ENCODE data around the gene MYADM. TPM values are rescaled to one million over a fixed set of nuclear protein-coding genes. Genes with fewer than 3 reads are reported as not detected.

MYADM gene
- total RNA-seq, 2 experiments from 2014 or later: 46.4 to 54.6 TPM

- CTCF ChIA-PET: no interaction called here
- POLR2A ChIA-PET: no interaction called here
Observed at GRCh38 chr19:53844849-53845246, 22.8 kb upstream of the MYADM start.

DNA sequence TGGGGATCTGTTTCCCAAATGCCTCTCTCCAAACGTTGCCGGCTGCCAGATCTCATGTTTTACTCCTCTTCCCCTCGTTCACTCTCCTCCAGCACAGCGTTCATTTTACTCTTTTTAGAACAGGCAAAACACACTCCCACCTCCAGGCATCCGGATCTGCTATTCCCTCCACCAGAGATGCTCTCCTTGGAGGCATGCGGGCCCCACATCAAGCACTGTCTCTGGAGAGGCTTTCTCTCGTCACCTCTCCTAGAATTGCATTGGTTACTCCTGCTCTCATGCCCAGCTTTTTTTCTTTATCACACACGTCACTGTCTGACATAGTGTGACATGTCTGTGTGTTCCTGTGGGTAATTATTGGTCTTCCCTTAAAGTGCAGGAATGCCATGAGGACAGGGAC, 20.1 kb upstream of the MYADM start:
- ChIA-PET CTCF (interaction anchor here (0.7 to 2.1 kb wide), 3 partner anchors 43 to 176 kb away, joined by 3 to 6 read pairs (median 3); no protein-coding TSS in a partner anchor), POLR2A (no interaction called here)
- Mint-ChIP-seq H3K36me3 (ENCODE audit: low read depth) (no peaks in the 10 kb centered on the region), H3K27ac (no peak overlapping the region), H3K4me1 (peaks cover 4% of the 10 kb centered on the region), H3K27me3 (peaks cover 23% of the 10 kb centered on the region), H3K4me3 (no peak overlapping the region), H3K9me3 (ENCODE audit: low read depth) (no peaks in the 10 kb centered on the region)
- DNase-seq (no peak), ATAC-seq (no peak)
- intact Hi-C loops (cut with DNase I, micrococcal nuclease): no loop called here

More at GRCh38 chr19:53844849-53845246, 22.8 kb upstream of the MYADM start:
- peaks cover 5% of the 10 kb centered on the region for H3K4me1 Mint-ChIP-seq
- peaks cover 17% of the 10 kb centered on the region for H3K27me3 Mint-ChIP-seq
- no peaks in the 10 kb centered on the region for H3K9me3 Mint-ChIP-seq (ENCODE audit: low read depth)
- no peak overlapping the region for H3K4me3 Mint-ChIP-seq
- intact Hi-C loops (cut with DNase I, micrococcal nuclease): no loop called here
- H3K36me3 Mint-ChIP-seq (ENCODE audit: low read depth): no peaks in the 10 kb centered on the region
- ATAC-seq (no peak), DNase-seq (no peak)
- no peak overlapping the region for H3K27ac Mint-ChIP-seq

GRCh38 chr19:53849237-53849676, 18.4 kb upstream of the MYADM start:
- CTCF ChIA-PET: interaction anchor here (0.7 to 2.1 kb wide), 3 partner anchors 9 to 174 kb away, joined by 3 to 6 read pairs (median 3); no protein-coding TSS in a partner anchor
- Mint-ChIP-seq H3K4me1 (peaks cover 4% of the 10 kb centered on the region), H3K9me3 (ENCODE audit: low read depth) (no peaks in the 10 kb centered on the region), H3K36me3 (ENCODE audit: low read depth) (no peaks in the 10 kb centered on the region), H3K27me3 (peaks cover 25% of the 10 kb centered on the region), H3K27ac (no peak overlapping the region), H3K4me3 (no peak overlapping the region)
- DNase-seq (no peak), ATAC-seq (no peak)
- intact Hi-C loops (cut with DNase I, micrococcal nuclease): no loop called here
- POLR2A ChIA-PET: no interaction called here

DNA sequence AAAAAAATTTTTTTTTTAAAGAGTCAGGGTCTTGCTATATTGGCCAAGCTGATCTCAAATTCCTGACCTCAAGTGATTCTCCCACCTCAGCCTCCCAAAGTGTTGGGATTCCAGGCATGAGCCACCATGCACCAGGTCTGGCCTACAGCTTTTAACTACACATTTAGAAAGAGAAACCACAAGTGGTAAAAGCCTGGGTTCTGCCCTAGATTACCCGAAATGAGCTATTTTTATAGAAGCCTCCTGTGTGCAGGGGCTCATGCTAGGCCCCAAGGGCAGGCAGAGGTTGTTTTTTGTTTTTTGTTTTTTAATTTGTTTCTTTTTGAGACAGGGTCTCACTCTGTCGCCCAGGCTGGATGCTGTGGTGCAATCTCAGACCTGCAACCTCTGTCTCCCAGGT, 14.0 kb upstream of the MYADM start:
- no peak overlapping the region for H3K4me3 Mint-ChIP-seq
- no peaks in the 10 kb centered on the region for H3K36me3 Mint-ChIP-seq (ENCODE audit: low read depth)
- peaks cover 4% of the 10 kb centered on the region for H3K4me1 Mint-ChIP-seq
- ChIA-PET POLR2A (interaction anchor here (0.6 kb wide), 1 partner anchor 259 kb away, joined by 5 read pairs; no protein-coding TSS in a partner anchor), CTCF (interaction anchor here (0.6 to 1.5 kb wide), 8 partner anchors 10 to 454 kb away, joined by 3 to 7 read pairs (median 4); no protein-coding TSS in a partner anchor)
- no peak overlapping the region for H3K27ac Mint-ChIP-seq
- no peak for DNase-seq
- H3K27me3 Mint-ChIP-seq: peaks cover 15% of the 10 kb centered on the region
- intact Hi-C loops (cut with DNase I, micrococcal nuclease): loop anchor here (1.0 to 2.0 kb wide), 3 partner anchors 29 to 171 kb away; partner anchors contain the start of gene PRKCG (in 2 of the 2)
- ATAC-seq: peak; percentile 49
- H3K9me3 Mint-ChIP-seq (ENCODE audit: low read depth): no peaks in the 10 kb centered on the region

- Mint-ChIP-seq H3K9me3 (ENCODE audit: low read depth) (no peaks in the 10 kb centered on the region), H3K27ac (no peak overlapping the region), H3K27me3 (no peaks in the 10 kb centered on the region), H3K4me3 (no peak overlapping the region), H3K36me3 (ENCODE audit: low read depth) (peaks cover 2% of the 10 kb centered on the region), H3K4me1 (peaks cover 20% of the 10 kb centered on the region)
- ChIA-PET CTCF (interaction anchor here (1.0 kb wide), 1 partner anchor 11 kb away, joined by 3 read pairs; no protein-coding TSS in a partner anchor), POLR2A (no interaction called here)
- DNase-seq (no peak), ATAC-seq (no peak)
- intact Hi-C loops (cut with DNase I, micrococcal nuclease): loop anchor here in 1 of 2 experiments (10.0 kb wide), 1 partner anchor 1790 kb away; the partner anchor contains the start of gene U2AF2
Observed at GRCh38 chr19:53864308-53864836, 3.3 kb upstream of the MYADM start.

- DNase-seq (no peak), ATAC-seq (no peak)
- H3K36me3 Mint-ChIP-seq (ENCODE audit: low read depth): peaks cover 5% of the 10 kb centered on the region
- H3K4me1 Mint-ChIP-seq: peaks cover 21% of the 10 kb centered on the region
- peak overlapping the region; percentile 72 for H3K27ac Mint-ChIP-seq
- ChIA-PET POLR2A (interaction anchor here (0.6 kb wide), 3 partner anchors 11 to 514 kb away, joined by 3 to 5 read pairs (median 3); no protein-coding TSS in a partner anchor), CTCF (interaction anchor here (1.3 kb wide), 1 partner anchor 16 kb away, joined by 3 read pairs; the partner anchor contains the start of gene PRKCG)
- intact Hi-C loops (cut with DNase I, micrococcal nuclease): loop anchor here (5.0 to 10.0 kb wide), 7 partner anchors 313 to 1789 kb away; partner anchors contain the start of genes LENG9 (in 1 of the 2), TSEN34 (in 1 of the 2), U2AF2 (in 1 of the 2) and ZNF331 (in 1 of the 2)
- H3K4me3 Mint-ChIP-seq: peak overlapping the region; percentile 91
- no peaks in the 10 kb centered on the region for H3K27me3 Mint-ChIP-seq
- H3K9me3 Mint-ChIP-seq (ENCODE audit: low read depth): no peaks in the 10 kb centered on the region
Observed at GRCh38 chr19:53865523-53865917, 2.2 kb upstream of the MYADM start.

DNA sequence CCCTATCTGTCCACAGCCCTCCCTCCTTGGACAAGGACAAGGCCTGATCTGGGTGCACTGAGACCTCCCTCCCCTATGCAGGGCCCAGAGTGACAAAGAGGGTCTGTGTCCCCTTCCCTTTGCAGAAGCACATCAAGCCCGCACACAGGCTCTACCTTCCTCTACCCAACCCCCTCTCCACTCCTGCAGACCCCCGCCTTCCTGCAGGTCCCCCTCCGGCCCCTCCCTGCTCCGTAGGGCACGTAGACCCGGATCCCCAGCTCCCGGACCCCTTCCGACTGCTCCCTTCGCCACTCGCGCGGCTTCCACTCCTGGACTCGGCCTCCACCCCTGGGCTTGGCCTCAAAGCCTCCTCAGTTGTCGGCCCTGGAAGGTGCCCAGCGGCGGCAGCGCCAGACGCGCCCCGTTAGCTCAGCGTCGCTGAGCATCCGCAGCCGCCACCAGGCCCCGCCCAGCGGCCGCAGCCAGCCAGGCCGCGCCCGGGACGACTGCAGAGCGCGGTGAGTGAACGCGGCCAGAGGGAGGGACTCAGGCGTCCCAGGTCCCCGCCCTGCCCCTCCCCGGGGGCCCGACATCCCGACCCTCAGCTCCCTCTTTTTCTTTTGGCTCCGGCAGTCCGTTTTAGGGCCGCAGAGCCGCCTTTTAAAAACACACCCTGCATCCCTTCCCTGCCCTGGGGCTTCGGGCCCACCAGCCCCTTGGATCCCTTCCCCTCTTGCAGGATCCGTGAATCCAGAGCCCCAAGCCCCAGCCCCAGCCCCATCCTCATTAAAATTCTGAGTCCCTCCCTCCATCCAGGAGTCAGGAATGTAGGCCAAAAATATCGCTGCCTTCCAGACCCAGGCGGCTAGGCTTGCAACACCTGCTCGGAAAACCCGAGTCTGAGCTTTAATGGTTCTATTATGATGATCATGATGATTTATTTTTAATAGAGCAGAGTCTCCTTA, 1.5 kb upstream of the MYADM start:
- H3K4me1 Mint-ChIP-seq: peaks cover 27% of the 10 kb centered on the region
- peak overlapping the region; percentile 91 for H3K4me3 Mint-ChIP-seq
- ChIA-PET CTCF (interaction anchor here (1.3 kb wide), 1 partner anchor 16 kb away, joined by 3 read pairs; the partner anchor contains the start of gene PRKCG), POLR2A (interaction anchor here (0.6 kb wide), 3 partner anchors 10 to 514 kb away, joined by 3 to 5 read pairs (median 3); no protein-coding TSS in a partner anchor)
- H3K9me3 Mint-ChIP-seq (ENCODE audit: low read depth): no peaks in the 10 kb centered on the region
- no peaks in the 10 kb centered on the region for H3K27me3 Mint-ChIP-seq
- peak; percentile 79 for DNase-seq
- peak; percentile 30 for ATAC-seq
- peak overlapping the region; percentile 88 for H3K27ac Mint-ChIP-seq
- H3K36me3 Mint-ChIP-seq (ENCODE audit: low read depth): peaks cover 11% of the 10 kb centered on the region
- intact Hi-C loops (cut with DNase I, micrococcal nuclease): loop anchor here (2.0 to 10.0 kb wide), 9 partner anchors 17 to 1789 kb away; partner anchors contain the start of genes FIZ1 (in 1 of the 2), LENG9 (in 1 of the 2), PRKCG (in 1 of the 2) and TSEN34 (in 1 of the 2)

DNA sequence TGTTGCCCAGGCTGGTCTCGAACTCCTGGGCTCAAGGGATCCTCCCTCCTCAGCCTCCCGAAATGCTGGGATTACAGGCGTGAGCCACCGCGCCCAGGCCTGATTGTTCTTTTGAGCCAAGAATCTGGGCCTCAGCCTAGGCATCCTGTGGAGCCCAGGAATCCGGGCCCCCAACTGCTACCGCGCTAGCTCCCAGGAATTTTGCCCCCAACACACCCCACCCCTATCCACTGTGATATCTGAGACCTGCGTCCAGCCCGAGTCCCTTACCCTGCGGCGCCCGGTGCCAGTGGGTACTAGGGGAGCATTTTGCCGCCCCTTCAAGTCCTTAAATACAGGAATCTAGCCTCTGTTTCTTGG, 838 bp upstream of the MYADM start:
- no peaks in the 10 kb centered on the region for H3K9me3 Mint-ChIP-seq (ENCODE audit: low read depth)
- intact Hi-C loops (cut with DNase I, micrococcal nuclease): loop anchor here (1.0 to 10.0 kb wide), 15 partner anchors 16 to 1788 kb away; partner anchors contain the start of genes LENG9 (in 2 of the 2), CNOT3 (in 1 of the 2), FIZ1 (in 1 of the 2) and LENG8 (in 1 of the 2)
- peaks cover 32% of the 10 kb centered on the region for H3K4me1 Mint-ChIP-seq
- DNase-seq (no peak), ATAC-seq (no peak)
- POLR2A ChIA-PET: interaction anchor here (0.6 to 1.6 kb wide), 4 partner anchors 9 to 431 kb away, joined by 3 to 5 read pairs (median 4); partner anchors contain the start of gene CNOT3
- peak overlapping the region; percentile 91 for H3K4me3 Mint-ChIP-seq
- H3K27me3 Mint-ChIP-seq: no peaks in the 10 kb centered on the region
- peaks cover 14% of the 10 kb centered on the region for H3K36me3 Mint-ChIP-seq (ENCODE audit: low read depth)
- peak overlapping the region; percentile 88 for H3K27ac Mint-ChIP-seq
- CTCF ChIA-PET: interaction anchor here (1.0 to 1.4 kb wide), 3 partner anchors 15 to 74 kb away, joined by 3 to 4 read pairs (median 4); partner anchors contain the start of gene PRKCG

DNA sequence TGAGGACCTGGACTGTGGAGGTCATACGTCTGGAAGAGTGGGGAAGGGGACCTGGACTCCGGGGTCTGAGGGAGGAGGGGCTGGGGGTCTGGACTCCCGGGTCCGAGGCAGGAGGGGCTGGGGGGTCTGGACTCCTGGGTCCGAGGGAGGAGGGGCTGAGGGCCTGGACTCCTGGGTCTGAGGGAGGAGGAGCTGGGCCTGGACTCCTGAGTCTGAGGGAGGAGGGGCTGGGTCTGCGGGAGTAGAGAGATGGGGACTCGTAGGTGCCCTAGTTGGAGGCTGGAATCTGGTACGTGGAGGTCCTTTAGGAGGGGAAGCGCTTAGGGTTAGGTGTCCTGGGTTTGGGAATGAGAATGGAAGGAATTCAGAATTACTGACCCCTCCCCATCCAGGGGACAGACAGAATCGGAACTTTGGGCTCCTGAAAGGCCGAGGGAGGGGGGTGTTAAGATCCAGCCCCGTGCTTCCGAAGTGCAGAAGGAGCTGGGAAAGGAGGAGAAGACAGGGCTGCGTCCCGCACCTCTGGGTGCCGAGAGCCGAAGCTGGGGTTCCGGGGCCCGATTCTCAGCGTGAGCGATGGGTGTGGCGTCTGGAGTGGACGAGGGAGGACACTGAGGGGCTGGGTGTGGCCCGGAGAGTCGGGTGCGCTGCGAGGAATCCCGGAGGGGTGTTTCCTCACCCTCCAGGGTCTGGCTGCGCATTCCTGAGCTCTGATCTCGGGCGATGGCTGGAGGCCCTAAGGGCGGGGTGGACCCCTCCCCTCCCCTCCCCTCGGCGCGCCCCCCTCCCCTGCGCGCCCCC, 608 bp downstream of the MYADM start:
- H3K4me3 Mint-ChIP-seq: peak overlapping the region; percentile 91
- H3K27ac Mint-ChIP-seq: peak overlapping the region; percentile 78
- H3K27me3 Mint-ChIP-seq: no peaks in the 10 kb centered on the region
- ChIA-PET CTCF (interaction anchor here (0.5 to 1.4 kb wide), 3 partner anchors 14 to 268 kb away, joined by 3 to 4 read pairs (median 4); partner anchors contain the start of gene PRKCG), POLR2A (interaction anchor here (0.6 to 1.6 kb wide), 5 partner anchors 8 to 1786 kb away, joined by 3 to 5 read pairs (median 3); partner anchors contain the start of genes CNOT3 and MBOAT7)
- intact Hi-C loops (cut with DNase I, micrococcal nuclease): loop anchor here (2.0 to 10.0 kb wide), 8 partner anchors 269 to 1787 kb away; partner anchors contain the start of genes CNOT3 (in 1 of the 2), LENG9 (in 1 of the 2), TSEN34 (in 1 of the 2) and U2AF2 (in 1 of the 2)
- H3K9me3 Mint-ChIP-seq (ENCODE audit: low read depth): no peaks in the 10 kb centered on the region
- DNase-seq: peak; percentile 61
- peaks cover 21% of the 10 kb centered on the region for H3K36me3 Mint-ChIP-seq (ENCODE audit: low read depth)
- peak; percentile 0 for ATAC-seq
- peaks cover 40% of the 10 kb centered on the region for H3K4me1 Mint-ChIP-seq
